Parathyroid adenoma (tissue), 2 donors: ENCODE results near the gene CAMTA1.

Experiments
- H2AFZ ChIP-seq: fragments of 300-600 bp; sonication (generic); one replicate; pipeline ENCODE4 v1.7.0; 2017; ENCODE audit warnings: antibody characterized with exemption, mild to moderate bottlenecking
- H3K27ac ChIP-seq: fragments of 300-600 bp; sonication (generic); one replicate; pipeline ENCODE4 v1.7.0; 2017
- H3K27me3 ChIP-seq: fragments of 300-600 bp; sonication (generic); one replicate; pipeline ENCODE4 v1.7.0; 2017; ENCODE audit warnings: low read length; ENCODE audit not compliant: control insufficient read depth, insufficient read depth
- H3K36me3 ChIP-seq: fragments of 300-600 bp; sonication (generic); one replicate; pipeline ENCODE4 v1.7.0; 2017; ENCODE audit warnings: low read length; ENCODE audit not compliant: control insufficient read depth, insufficient read depth
- H3K4me1 ChIP-seq: fragments of 300-600 bp; sonication (generic); one replicate; pipeline ENCODE4 v1.7.0; 2017; ENCODE audit warnings: control low read depth
- H3K4me2 ChIP-seq: fragments of 300-600 bp; sonication (generic); one replicate; pipeline ENCODE4 v1.7.0; 2017; ENCODE audit warnings: low read length
- H3K4me3 ChIP-seq: fragments of 300-600 bp; sonication (generic); one replicate; pipeline ENCODE4 v1.7.0; 2017; ENCODE audit warnings: low read depth, low read length
- H3K79me2 ChIP-seq: fragments of 300-600 bp; sonication (generic); one replicate; pipeline ENCODE4 v1.7.0; 2017; ENCODE audit warnings: control low read depth
- H3K9ac ChIP-seq: fragments of 300-600 bp; sonication (generic); one replicate; pipeline ENCODE4 v1.7.0; 2017; ENCODE audit warnings: mild to moderate bottlenecking
- H3K9me3 ChIP-seq: fragments of 300-600 bp; sonication (generic); one replicate; pipeline ENCODE4 v1.7.0; 2017; ENCODE audit warnings: low read length; ENCODE audit not compliant: control insufficient read depth
- TF ChIP-seq, protein P1 (sequence below): fragments of 300-600 bp; sonication (generic); IDR thresholded peaks from one replicate; pipeline ENCODE4 v1.7.0; 2017; ENCODE audit warnings: antibody characterized with exemption, mild to moderate bottlenecking
- donor health status: primary hyperparathyroidism.

Gene CAMTA1

DNA sequence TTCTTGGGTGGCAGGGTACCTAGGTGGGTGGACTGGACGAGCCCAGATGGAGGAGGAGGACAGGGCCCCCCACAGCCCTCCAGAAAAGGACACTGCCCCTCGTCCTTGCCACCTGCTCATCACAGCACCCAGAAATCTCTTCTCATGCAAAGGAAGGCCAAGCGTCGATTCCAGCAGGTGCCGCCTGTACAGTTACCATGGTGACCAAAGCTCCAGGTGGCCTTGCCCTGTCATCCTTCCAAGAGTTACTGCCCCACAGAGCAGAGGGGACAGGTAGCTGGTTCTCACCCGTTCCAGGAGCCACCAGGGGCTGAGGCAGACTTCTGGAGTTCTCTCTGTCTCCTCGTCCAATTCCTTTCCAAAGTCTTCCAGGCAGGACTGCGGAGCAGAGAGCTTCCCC, 865.9 kb downstream of the CAMTA1 start:
- Histone ChIP-seq H3K79me2 (no peaks in the 10 kb centered on the region), H3K4me1 (no peaks in the 10 kb centered on the region), H3K27ac (no peak overlapping the region), H3K9ac (no peak overlapping the region), H3K4me2 (no peak overlapping the region), H3K27me3 (no peaks in the 10 kb centered on the region), H3K36me3 (no peaks in the 10 kb centered on the region), H3K9me3 (no peaks in the 10 kb centered on the region), H3K4me3 (no peak overlapping the region), H2AFZ (no peak overlapping the region)
- TF ChIP-seq, protein P1, sequence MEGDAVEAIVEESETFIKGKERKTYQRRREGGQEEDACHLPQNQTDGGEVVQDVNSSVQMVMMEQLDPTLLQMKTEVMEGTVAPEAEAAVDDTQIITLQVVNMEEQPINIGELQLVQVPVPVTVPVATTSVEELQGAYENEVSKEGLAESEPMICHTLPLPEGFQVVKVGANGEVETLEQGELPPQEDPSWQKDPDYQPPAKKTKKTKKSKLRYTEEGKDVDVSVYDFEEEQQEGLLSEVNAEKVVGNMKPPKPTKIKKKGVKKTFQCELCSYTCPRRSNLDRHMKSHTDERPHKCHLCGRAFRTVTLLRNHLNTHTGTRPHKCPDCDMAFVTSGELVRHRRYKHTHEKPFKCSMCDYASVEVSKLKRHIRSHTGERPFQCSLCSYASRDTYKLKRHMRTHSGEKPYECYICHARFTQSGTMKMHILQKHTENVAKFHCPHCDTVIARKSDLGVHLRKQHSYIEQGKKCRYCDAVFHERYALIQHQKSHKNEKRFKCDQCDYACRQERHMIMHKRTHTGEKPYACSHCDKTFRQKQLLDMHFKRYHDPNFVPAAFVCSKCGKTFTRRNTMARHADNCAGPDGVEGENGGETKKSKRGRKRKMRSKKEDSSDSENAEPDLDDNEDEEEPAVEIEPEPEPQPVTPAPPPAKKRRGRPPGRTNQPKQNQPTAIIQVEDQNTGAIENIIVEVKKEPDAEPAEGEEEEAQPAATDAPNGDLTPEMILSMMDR: no peak

DNA sequence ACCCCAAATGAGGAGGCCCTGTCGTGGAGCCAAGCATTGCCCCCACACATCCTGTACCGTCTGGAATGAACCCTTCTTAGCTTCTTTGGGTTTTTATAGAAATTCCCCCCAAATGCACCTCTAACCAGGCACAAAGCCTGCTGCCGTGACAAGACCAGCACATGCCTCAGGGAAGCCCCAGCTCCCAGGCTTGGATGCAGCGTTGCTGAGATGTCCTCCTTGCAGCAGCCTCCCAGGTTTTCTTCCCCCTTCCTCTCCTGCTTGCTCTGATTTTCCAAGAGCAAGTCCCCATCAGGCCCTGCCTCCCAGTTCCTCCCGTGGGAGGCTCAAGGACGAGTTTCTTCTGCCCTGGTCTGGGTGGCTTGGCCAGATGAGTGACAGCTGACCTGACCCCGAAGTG, 866.8 kb downstream of the CAMTA1 start:
- TF ChIP-seq, protein P1: no peak
- Histone ChIP-seq H3K36me3 (no peaks in the 10 kb centered on the region), H3K4me1 (no peaks in the 10 kb centered on the region), H3K4me2 (no peak overlapping the region), H3K79me2 (no peaks in the 10 kb centered on the region), H3K4me3 (no peak overlapping the region), H3K27ac (no peak overlapping the region), H3K9ac (no peak overlapping the region), H2AFZ (no peak overlapping the region), H3K9me3 (no peaks in the 10 kb centered on the region), H3K27me3 (no peaks in the 10 kb centered on the region)

DNA sequence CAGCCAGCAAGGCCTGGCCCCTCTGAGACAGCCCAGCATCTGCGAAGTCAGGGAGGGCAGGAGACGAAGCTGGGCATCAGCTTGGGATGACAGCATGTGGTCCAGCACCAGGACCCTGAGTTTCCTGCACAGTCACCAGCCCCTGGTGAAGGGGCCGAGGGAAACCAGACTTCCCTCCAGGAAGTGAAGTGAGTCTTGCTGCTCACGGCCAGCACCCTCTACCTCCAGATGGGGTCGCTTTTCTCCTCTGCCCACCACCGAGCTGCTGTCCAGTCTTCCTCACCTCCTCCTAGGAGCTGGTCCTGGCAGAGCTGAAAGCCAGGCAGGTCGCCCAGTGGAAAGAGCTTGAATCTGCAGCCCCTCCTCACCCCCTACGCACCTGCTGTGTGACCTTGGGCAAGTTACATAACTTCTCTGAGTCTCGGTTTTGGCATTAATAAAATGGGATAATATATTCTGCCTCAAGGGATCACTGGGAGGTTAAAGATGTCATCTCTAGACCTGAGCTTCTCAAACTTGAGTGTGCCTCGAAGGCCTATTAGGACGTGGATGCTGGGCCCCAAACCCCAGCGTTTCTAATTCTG, 867.4 kb downstream of the CAMTA1 start:
- Histone ChIP-seq H3K27ac (no peak overlapping the region), H3K4me1 (no peaks in the 10 kb centered on the region), H3K27me3 (no peaks in the 10 kb centered on the region), H3K9me3 (no peaks in the 10 kb centered on the region), H3K9ac (no peak overlapping the region), H3K36me3 (no peaks in the 10 kb centered on the region), H3K4me2 (no peak overlapping the region), H3K79me2 (no peaks in the 10 kb centered on the region), H3K4me3 (no peak overlapping the region), H2AFZ (no peak overlapping the region)
- TF ChIP-seq, protein P1: no peak

DNA sequence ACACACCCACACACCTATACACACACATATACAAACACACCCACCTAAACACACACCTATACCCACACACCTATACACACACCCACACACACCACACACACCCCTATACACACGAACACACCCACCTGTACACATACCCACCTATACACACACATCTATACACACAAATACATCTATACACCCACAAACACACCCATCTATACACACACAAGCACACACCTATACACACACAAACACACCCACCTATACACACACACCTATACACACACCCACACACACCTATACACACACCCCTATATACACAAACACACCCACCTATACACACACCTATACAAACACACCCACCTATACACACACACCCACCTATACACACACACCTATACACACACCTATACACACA, 869.5 kb downstream of the CAMTA1 start:
- H3K27me3 ChIP-seq: no peaks in the 10 kb centered on the region
- no peak overlapping the region for H3K4me3 ChIP-seq
- no peaks in the 10 kb centered on the region for H3K9me3 ChIP-seq
- H3K27ac ChIP-seq: no peak overlapping the region
- no peaks in the 10 kb centered on the region for H3K4me1 ChIP-seq
- no peak overlapping the region for H3K9ac ChIP-seq
- no peaks in the 10 kb centered on the region for H3K79me2 ChIP-seq
- H3K36me3 ChIP-seq: no peaks in the 10 kb centered on the region
- no peak overlapping the region for H2AFZ ChIP-seq
- no peak overlapping the region for H3K4me2 ChIP-seq
- TF ChIP-seq, protein P1: no peak

DNA sequence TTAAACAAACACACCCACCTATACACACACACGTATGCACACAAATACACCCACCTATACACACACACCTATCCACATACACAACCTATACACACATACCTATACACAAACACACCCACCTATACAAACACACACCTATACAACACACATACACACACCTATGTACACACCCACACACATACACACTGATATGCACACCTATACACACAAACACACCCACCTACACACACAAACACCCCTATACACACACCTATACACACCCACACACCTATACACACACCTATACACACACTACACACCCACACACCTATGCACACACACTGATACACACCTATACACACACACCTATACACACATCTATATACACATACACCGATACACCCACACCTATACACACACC, 870.1 kb downstream of the CAMTA1 start:
- H2AFZ ChIP-seq: no peak overlapping the region
- no peak overlapping the region for H3K4me3 ChIP-seq
- no peak overlapping the region for H3K4me2 ChIP-seq
- H3K36me3 ChIP-seq: no peaks in the 10 kb centered on the region
- H3K9ac ChIP-seq: no peak overlapping the region
- no peak overlapping the region for H3K27ac ChIP-seq
- H3K27me3 ChIP-seq: no peaks in the 10 kb centered on the region
- no peaks in the 10 kb centered on the region for H3K9me3 ChIP-seq
- TF ChIP-seq, protein P1: no peak
- no peaks in the 10 kb centered on the region for H3K79me2 ChIP-seq
- no peaks in the 10 kb centered on the region for H3K4me1 ChIP-seq
